Measurements from ENCODE around the gene STAM.

- no peak for TF ChIP-seq CTCF (IDR thresholded peaks at IDR 0.05)
- TF ChIP-seq POLR2A (IDR thresholded peaks at IDR 0.05) = no peak
These were observed 114.9 kb downstream of the STAM start for GRCh38 chr10:17758896-17759295.
